Stomach (tissue), 4 donors: ENCODE measurements around the gene ULBP3.

ENCODE experiments used
- EP300 ChIP-seq: sonication (generic); formaldehyde crosslinking; IDR thresholded peaks from one replicate; pipeline ENCODE4 v1.6.1; 2017; ENCODE audit warnings: antibody characterized with exemption
- POLR2A ChIP-seq, 4 donors: fragments of 450-650 bp; IDR thresholded peaks; one replicate each; pipeline ENCODE4 v1.6.1; 2016; ENCODE audit warnings: antibody characterized with exemption in 4 of 4, control low read depth in 2 of 4, mild to moderate bottlenecking in 1 of 4, moderate library complexity in 1 of 4
- POLR2AphosphoS5 ChIP-seq, 3 donors: sonication (generic); formaldehyde crosslinking; IDR thresholded peaks; one replicate each; pipeline ENCODE4 v1.6.1; 2016; ENCODE audit warnings: antibody characterized with exemption in 3 of 3
- TF ChIP-seq, protein P1 (sequence below), 7 experiments: fragments of 450-650 bp in 4 of 7; fragments of 200-600 bp in 3 of 7; sonication (generic) in 3 of 7; IDR thresholded peaks; one replicate each; pipeline ENCODE4 v1.5.1; 2016 to 2019; ENCODE audit warnings: antibody characterized with exemption in 7 of 7, control low read depth in 2 of 7, mild to moderate bottlenecking in 1 of 7

DNA sequence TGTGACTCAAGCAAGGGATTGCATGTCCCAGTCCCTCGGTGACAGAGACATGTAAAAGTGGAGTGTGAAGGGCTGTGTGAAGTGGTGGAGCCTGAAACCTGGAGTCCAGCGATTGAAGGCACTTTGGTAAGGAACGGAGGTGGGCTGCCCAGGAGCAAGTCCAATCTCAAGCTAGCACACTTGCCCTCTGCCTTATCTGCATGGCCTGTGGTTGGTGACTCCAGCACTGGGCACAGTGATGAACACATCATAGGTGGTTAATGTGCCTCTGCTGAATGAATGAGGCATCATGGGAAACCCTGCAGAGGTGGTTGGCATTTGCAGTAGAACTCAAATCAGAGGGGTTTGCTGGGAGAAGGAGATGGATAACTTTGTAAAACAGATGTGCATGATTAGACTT, 14.9 kb upstream of the ULBP3 start:
- TF ChIP-seq, protein P1, sequence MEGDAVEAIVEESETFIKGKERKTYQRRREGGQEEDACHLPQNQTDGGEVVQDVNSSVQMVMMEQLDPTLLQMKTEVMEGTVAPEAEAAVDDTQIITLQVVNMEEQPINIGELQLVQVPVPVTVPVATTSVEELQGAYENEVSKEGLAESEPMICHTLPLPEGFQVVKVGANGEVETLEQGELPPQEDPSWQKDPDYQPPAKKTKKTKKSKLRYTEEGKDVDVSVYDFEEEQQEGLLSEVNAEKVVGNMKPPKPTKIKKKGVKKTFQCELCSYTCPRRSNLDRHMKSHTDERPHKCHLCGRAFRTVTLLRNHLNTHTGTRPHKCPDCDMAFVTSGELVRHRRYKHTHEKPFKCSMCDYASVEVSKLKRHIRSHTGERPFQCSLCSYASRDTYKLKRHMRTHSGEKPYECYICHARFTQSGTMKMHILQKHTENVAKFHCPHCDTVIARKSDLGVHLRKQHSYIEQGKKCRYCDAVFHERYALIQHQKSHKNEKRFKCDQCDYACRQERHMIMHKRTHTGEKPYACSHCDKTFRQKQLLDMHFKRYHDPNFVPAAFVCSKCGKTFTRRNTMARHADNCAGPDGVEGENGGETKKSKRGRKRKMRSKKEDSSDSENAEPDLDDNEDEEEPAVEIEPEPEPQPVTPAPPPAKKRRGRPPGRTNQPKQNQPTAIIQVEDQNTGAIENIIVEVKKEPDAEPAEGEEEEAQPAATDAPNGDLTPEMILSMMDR (IDR thresholded peaks at IDR 0.05) = no peak
- TF ChIP-seq EP300 = no peak
- no peak for TF ChIP-seq POLR2A (IDR thresholded peaks at IDR 0.05)
- TF ChIP-seq POLR2AphosphoS5 (IDR thresholded peaks at IDR 0.05) = no peak
